H1 (cell line): Measurements from ENCODE around the gene ZSCAN20. TPM values are rescaled to one million over a fixed set of nuclear protein-coding genes. Genes with fewer than 3 reads are reported as not detected.

ENCODE experiments used
- CTCF ChIA-PET: fragments of 300-600 bp; sonication (Branson Sonifier 250); formaldehyde crosslinking; loops from one replicate; lab custom pipeline; 2021; ENCODE audit not compliant: partially characterized antibody; lab: Charles Lee
- POLR2A ChIA-PET: fragments of 300-600 bp; sonication (Branson Sonifier 250); formaldehyde crosslinking; loops from one replicate; lab custom pipeline; 2021; ENCODE audit warnings: inconsistent platforms; ENCODE audit not compliant: partially characterized antibody; lab: Charles Lee
- DNase-seq, 2 experiments: peaks; one replicate each; pipeline versions ENCODE4 v3.0.0 to v3.0.0-alpha.2; 2010 to 2022; ENCODE audit warnings: low spot score in 2 of 2, low read depth in 1 of 2, mixed read lengths in 1 of 2
- FAIRE-seq: peaks from 2 replicates; lab custom pipeline; 2011; peaks lifted over from hg19 to GRCh38; lab: Jason Lieb, UNC
- H2AFZ ChIP-seq: 2 replicates; pipeline ENCODE4 v1.8.1; 2012; ENCODE audit warnings: low read length, inconsistent platforms
- H2AK5ac ChIP-seq: 2 replicates; pipeline ENCODE4 v1.6.1; 2013; ENCODE audit warnings: low read depth, low read length
- H2BK120ac ChIP-seq: replicated peaks from 2 replicates; pipeline ENCODE3; 2013; ENCODE audit warnings: low read depth, low read length, inconsistent platforms
- H2BK12ac ChIP-seq: 2 replicates; pipeline ENCODE4 v1.6.1; 2013; ENCODE audit warnings: low read depth, low read length
- H2BK15ac ChIP-seq: 2 replicates; pipeline ENCODE4 v1.6.1; 2013; ENCODE audit warnings: low read length
- H2BK20ac ChIP-seq: 2 replicates; pipeline ENCODE4 v1.6.1; 2013; ENCODE audit warnings: low read length
- H2BK5ac ChIP-seq: 2 replicates; pipeline ENCODE4 v1.6.1; 2013; ENCODE audit warnings: low read depth, low read length
- H3K14ac ChIP-seq: 2 replicates; pipeline ENCODE4 v1.6.1; 2013; ENCODE audit warnings: inconsistent platforms; ENCODE audit not compliant: insufficient read length
- H3K18ac ChIP-seq: 2 replicates; pipeline ENCODE4 v1.6.1; 2013; ENCODE audit warnings: low read length; ENCODE audit errors: extremely low read depth
- H3K23ac ChIP-seq: 2 replicates; pipeline ENCODE4 v1.6.1; 2013; ENCODE audit warnings: inconsistent platforms; ENCODE audit not compliant: insufficient read length
- H3K23me2 ChIP-seq: 2 replicates; pipeline ENCODE4 v1.6.1; 2013; ENCODE audit warnings: low read depth, low read length
- H3K27ac ChIP-seq: 2 replicates; pipeline ENCODE4 v1.6.1; 2011; ENCODE audit warnings: low read depth, low read length, inconsistent platforms
- H3K27me3 ChIP-seq, 4 experiments: replicated peaks in 1 of 4; 1 replicate in 1 of 4; 2 replicates in 3 of 4; pipeline versions ENCODE4 v1.6.1 to v1.8.1; 2011 to 2013; ENCODE audit warnings: low read length in 3 of 4, mild to moderate bottlenecking in 3 of 4, inconsistent platforms in 2 of 4, mixed read lengths in 2 of 4, moderate library complexity in 1 of 4; ENCODE audit not compliant: control insufficient read depth in 3 of 4, insufficient read depth in 3 of 4; ENCODE audit errors: extremely low read depth in 1 of 4
- H3K36me3 ChIP-seq, 4 experiments: 2 replicates each; pipeline versions ENCODE4 v1.6.1 to v1.8.1; 2011 to 2013; ENCODE audit warnings: mild to moderate bottlenecking in 4 of 4, low read length in 3 of 4, moderate library complexity in 2 of 4, control low read depth in 1 of 4, inconsistent platforms in 1 of 4; ENCODE audit not compliant: insufficient read depth in 4 of 4, control insufficient read depth in 2 of 4
- H3K4ac ChIP-seq: replicated peaks from 2 replicates; pipeline ENCODE3; 2013; ENCODE audit warnings: low read length, low read depth, mixed read lengths, inconsistent platforms; ENCODE audit not compliant: insufficient read length
- H3K4me1 ChIP-seq, 4 experiments: replicated peaks in 1 of 4; 1 replicate in 1 of 4; 2 replicates in 3 of 4; pipeline versions ENCODE4 v1.6.1 to v1.8.1; 2011 to 2013; ENCODE audit warnings: low read length in 3 of 4, inconsistent platforms in 2 of 4, mixed read lengths in 1 of 4; ENCODE audit not compliant: insufficient read depth in 4 of 4, control insufficient read depth in 3 of 4
- H3K4me2 ChIP-seq, 2 experiments: 2 replicates each; pipeline versions ENCODE4 v1.6.1 to v1.8.1; 2011 to 2013; ENCODE audit warnings: low read depth in 2 of 2, low read length in 2 of 2, control low read depth in 1 of 2, inconsistent platforms in 1 of 2, mild to moderate bottlenecking in 1 of 2; ENCODE audit not compliant: insufficient read depth in 1 of 2
- H3K4me3 ChIP-seq, 4 experiments: fragments of 200-600, 300-600 bp in 1 of 4; sonication (generic), shearing (Covaris generic), sonication (Bioruptor Twin) in 1 of 4; 2 replicates each; pipeline versions ENCODE4 v1.5.1 to v1.8.1; 2011 to 2016; ENCODE audit warnings: low read length in 4 of 4, low read depth in 3 of 4, control low read depth in 2 of 4, inconsistent platforms in 2 of 4, mild to moderate bottlenecking in 2 of 4, mixed read lengths in 1 of 4, moderate library complexity in 1 of 4; ENCODE audit not compliant: insufficient read depth in 2 of 4; ENCODE audit errors: extremely low read depth in 1 of 4
- H3K56ac ChIP-seq: replicated peaks from 2 replicates; pipeline ENCODE3; 2013; ENCODE audit warnings: low read depth, mild to moderate bottlenecking, mixed read lengths, low read length, inconsistent platforms; ENCODE audit not compliant: insufficient read length
- H3K79me1 ChIP-seq: 2 replicates; pipeline ENCODE4 v1.6.1; 2013; ENCODE audit warnings: low read depth, low read length, control low read depth
- H3K79me2 ChIP-seq, 2 experiments: 2 replicates each; pipeline versions ENCODE4 v1.6.1 to v1.8.1; 2012 to 2013; ENCODE audit warnings: low read length in 2 of 2, mild to moderate bottlenecking in 2 of 2, inconsistent platforms in 1 of 2; ENCODE audit not compliant: insufficient read depth in 2 of 2, control insufficient read depth in 1 of 2
- H3K9ac ChIP-seq, 4 experiments: replicated peaks in 1 of 4; 1 replicate in 1 of 4; 2 replicates in 3 of 4; pipeline versions ENCODE4 v1.6.1 to v1.8.1; 2011 to 2013; ENCODE audit warnings: low read depth in 3 of 4, low read length in 3 of 4, control low read depth in 2 of 4, mild to moderate bottlenecking in 2 of 4, moderate library complexity in 2 of 4, inconsistent platforms in 1 of 4; ENCODE audit errors: extremely low read depth in 1 of 4
- H3K9me3 ChIP-seq, 2 experiments: 2 replicates each; pipeline versions ENCODE4 v1.6.1 to v1.8.1; 2012 to 2013; ENCODE audit warnings: mild to moderate bottlenecking in 2 of 2, moderate library complexity in 2 of 2, control low read depth in 1 of 2, inconsistent platforms in 1 of 2, low read depth in 1 of 2, low read length in 1 of 2, mixed read lengths in 1 of 2; ENCODE audit not compliant: insufficient read depth in 2 of 2
- H4K20me1 ChIP-seq, 2 experiments: replicated peaks in 1 of 2; 2 replicates each; pipeline versions ENCODE3 to v1.8.1; 2011 to 2013; ENCODE audit warnings: inconsistent platforms in 2 of 2, low read length in 2 of 2, mild to moderate bottlenecking in 1 of 2; ENCODE audit not compliant: insufficient read depth in 2 of 2, control insufficient read depth in 1 of 2
- H4K5ac ChIP-seq: 2 replicates; pipeline ENCODE4 v1.6.1; 2013; ENCODE audit warnings: low read length, low read depth, mixed read lengths, inconsistent platforms; ENCODE audit not compliant: insufficient read length
- H4K8ac ChIP-seq: 2 replicates; pipeline ENCODE4 v1.8.0; 2013; ENCODE audit warnings: mild to moderate bottlenecking, moderate library complexity, low read length, inconsistent platforms; ENCODE audit not compliant: insufficient read depth; ENCODE audit errors: extremely low read depth
- H4K91ac ChIP-seq: replicated peaks from 2 replicates; pipeline ENCODE3; 2013; ENCODE audit warnings: low read length, mixed read lengths, inconsistent platforms; ENCODE audit not compliant: insufficient read length
- EP300 ChIP-seq, 2 experiments: IDR thresholded peaks; 1 replicate in 1 of 2; 2 replicates in 1 of 2; pipeline ENCODE4 v1.6.1; 2011 to 2012; ENCODE audit warnings: low read depth in 2 of 2, low read length in 2 of 2, mild to moderate bottlenecking in 2 of 2, borderline replicate concordance in 1 of 2, inconsistent platforms in 1 of 2, moderate library complexity in 1 of 2
- FOSL1 ChIP-seq: IDR thresholded peaks from 2 replicates; pipeline ENCODE4 v1.6.1; 2011; ENCODE audit warnings: mild to moderate bottlenecking, low read depth, low read length, moderate library complexity; ENCODE audit not compliant: insufficient read depth
- GABPA ChIP-seq: IDR thresholded peaks from 2 replicates; pipeline ENCODE4 v1.6.1; 2011; ENCODE audit warnings: mild to moderate bottlenecking, low read length, moderate library complexity, borderline replicate concordance; ENCODE audit not compliant: insufficient read depth
- HDAC2 ChIP-seq, 2 experiments: fragments of 300-600 bp in 1 of 2; sonication (generic) in 1 of 2; IDR thresholded peaks; 2 replicates each; pipeline ENCODE4 v1.6.1; 2011 to 2012; ENCODE audit warnings: low read depth in 2 of 2, low read length in 2 of 2, mild to moderate bottlenecking in 2 of 2, moderate library complexity in 2 of 2, borderline replicate concordance in 1 of 2, inconsistent platforms in 1 of 2
- RXRA ChIP-seq: IDR thresholded peaks from 2 replicates; pipeline ENCODE4 v1.6.1; 2011; ENCODE audit warnings: low read depth, mild to moderate bottlenecking, low read length, moderate library complexity; ENCODE audit not compliant: insufficient read depth
- WGBS, 2 experiments: shearing (Covaris generic) in 1 of 2; methylation state at CpG; one replicate each; pipeline versions ENCODE4 v1.1.6 to v1.1.7; 2013 to 2015; ENCODE audit warnings: low lambda C conversion rate in 2 of 2, mixed read lengths in 2 of 2, inconsistent platforms in 1 of 2, low coverage in 1 of 2, missing lambda C conversion rate in 1 of 2; ENCODE audit not compliant: insufficient replicate concordance in 2 of 2, insufficient coverage in 1 of 2, insufficient read length in 1 of 2; ENCODE audit errors: extremely low coverage in 1 of 2, missing lambda C conversion rate in 1 of 2; 5-methylcytosine and 5-hydroxymethylcytosine counted together
- polyA plus RNA-seq, 7 experiments: library from polyadenylated mRNA; depleted of rRNA in 3 of 7; stranded (reverse) in 5 of 7; unstranded in 2 of 7; fragments of >200 nt in 5 of 7; fragments of 200-250 nt in 2 of 7; gene quantifications; 1 replicate in 5 of 7; 2 replicates in 1 of 7; 4 replicates in 1 of 7; pipeline versions ENCODE4 v1.2.1 to v1.2.3, GENCODE V29; 2011 to 2013; ENCODE audit warnings: missing spikeins in 2 of 7, mixed read lengths in 2 of 7
- total RNA-seq: library from RNA; stranded (reverse); fragmentation: NEBNext Ultra II Directional; extraction: Animal tissue kit (Norgen Biotek cat#: 25700); gene quantifications from 2 replicates; pipeline ENCODE4 v1.2.1, GENCODE V29; 2021
- TF ChIP-seq, protein P1 (sequence below): IDR thresholded peaks from 2 replicates; pipeline ENCODE4 v1.6.1; 2012; ENCODE audit warnings: inconsistent platforms

Gene ZSCAN20
- total and polyA plus RNA-seq, 2 of the 8 experiments (the other 6 are each of a cell fraction or from before 2014, with no cell fraction given), result 0.70 to 3.4 TPM

DNA sequence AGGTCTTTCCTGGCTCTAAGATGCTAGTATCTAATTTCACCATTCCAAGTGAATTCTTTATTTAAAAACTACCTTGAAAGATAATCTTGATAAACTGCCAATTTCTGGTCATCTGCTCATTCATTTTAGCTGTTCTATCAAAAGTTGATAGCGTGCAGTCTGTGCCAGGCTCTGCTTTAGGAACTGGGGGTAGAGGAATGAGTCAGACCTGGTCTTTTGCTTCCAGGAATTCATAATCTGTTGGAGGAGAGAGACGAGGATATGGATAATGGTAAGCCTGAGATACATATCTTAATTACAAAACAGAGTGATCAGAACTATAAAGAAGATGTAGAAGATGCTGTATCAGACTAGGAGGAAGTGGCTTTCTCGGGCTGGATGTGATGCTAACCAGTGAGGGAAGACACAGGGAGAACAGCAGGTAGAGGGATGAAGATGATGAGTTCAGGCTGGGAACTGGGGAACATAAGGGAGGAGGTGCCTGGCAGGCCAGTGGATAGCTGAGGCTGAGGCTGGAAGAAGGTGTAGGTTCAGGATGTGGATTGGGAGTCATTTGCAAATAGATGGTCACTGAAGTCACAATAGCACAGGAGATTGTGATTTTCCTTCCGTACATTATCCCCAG lies 29.3 kb upstream of the ZSCAN20 start:
- H3K4ac ChIP-seq, result no peak overlapping the region
- POLR2A ChIA-PET, result no interaction called here
- H3K56ac ChIP-seq, result no peak overlapping the region
- DNase-seq (no peak), FAIRE-seq (no peak)
- no peak overlapping the region for H2BK5ac ChIP-seq
- H3K9ac ChIP-seq, result no peak overlapping the region
- no peaks in the 10 kb centered on the region for H3K36me3 ChIP-seq
- no peak for TF ChIP-seq EP300 (IDR thresholded peaks at IDR 0.05; ENCODE audit: borderline replicate concordance in 1 of 2, low read depth in 2 of 2, low read length in 2 of 2)
- TF ChIP-seq FOSL1, result no peak
- no peak for TF ChIP-seq RXRA
- no peak for TF ChIP-seq HDAC2 (IDR thresholded peaks at IDR 0.05; ENCODE audit: borderline replicate concordance in 1 of 2, low read depth in 2 of 2, low read length in 2 of 2)
- no peak for TF ChIP-seq GABPA
- TF ChIP-seq, protein P1, sequence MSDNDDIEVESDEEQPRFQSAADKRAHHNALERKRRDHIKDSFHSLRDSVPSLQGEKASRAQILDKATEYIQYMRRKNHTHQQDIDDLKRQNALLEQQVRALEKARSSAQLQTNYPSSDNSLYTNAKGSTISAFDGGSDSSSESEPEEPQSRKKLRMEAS, result no peak
- TF ChIP-seq, all 59 proteins: peak for 0
- H2BK15ac ChIP-seq, result no peak overlapping the region
- H3K27me3 ChIP-seq, result no peaks in the 10 kb centered on the region
- no peak overlapping the region for H3K18ac ChIP-seq
- H3K79me1 ChIP-seq, result no peaks in the 10 kb centered on the region
- H3K23me2 ChIP-seq, result no peaks in the 10 kb centered on the region; the same call in 1 of the 2 replicates
- H2BK12ac ChIP-seq, result no peak overlapping the region
- 72% methylated on average over 4 of the region's 4 CpGs; no CpG with 5 or more reads in 1 of the 2 experiments for WGBS, 2 experiments
- H3K23ac ChIP-seq, result no peak overlapping the region
- no peak overlapping the region for H4K8ac ChIP-seq
- no peaks in the 10 kb centered on the region for H3K9me3 ChIP-seq
- H2AK5ac ChIP-seq, result no peak overlapping the region
- no peak overlapping the region for H4K5ac ChIP-seq
- no peaks in the 10 kb centered on the region for H4K20me1 ChIP-seq
- H2BK20ac ChIP-seq, result no peak overlapping the region
- no peaks in the 10 kb centered on the region for H3K79me2 ChIP-seq
- no peak overlapping the region for H4K91ac ChIP-seq
- CTCF ChIA-PET, result interaction anchor here (0.7 to 2.6 kb wide), 6 partner anchors 13 to 298 kb away, joined by 3 to 10 read pairs (median 5); no protein-coding TSS in a partner anchor
- H2AFZ ChIP-seq, result no peak overlapping the region
- no peak overlapping the region for H2BK120ac ChIP-seq
- H3K4me2 ChIP-seq, result no peak overlapping the region
- peaks cover 0 to 4% (median 2%) of the 10 kb centered on the region in 4 experiments; a peak in 4 of 7 replicates for H3K4me1 ChIP-seq
- H3K4me3 ChIP-seq, result no peak overlapping the region
- no peak overlapping the region for H3K27ac ChIP-seq
- H3K14ac ChIP-seq, result no peak overlapping the region
